CMK (cell line): ENCODE measurements around the gene TMBIM6.
"Not testable (repeated sequence)": the region's sequence is repeated elsewhere in the genome, so short reads cannot be mapped to it uniquely, and the experiment has no call there.

Source experiments
- DNase-seq: peaks from one replicate; pipeline ENCODE4 v3.0.0-alpha.2; 2010; ENCODE audit warnings: low read depth

TMBIM6 gene

GRCh38 chr12:49740930-49741881 is at the start of gene TMBIM6:
Gene TMBIM6 (plus strand): TSS chr12:49741557. CDS start chr12:49752494, 10,937 bp downstream.
- peak; percentile 100 for DNase-seq

- DNase-seq, result no peak
These were observed 48.5 kb upstream of the TMBIM6 start for GRCh38 chr12:49692851-49693250.

- DNase-seq, result no peak
These were observed 47.4 kb upstream of the TMBIM6 start for GRCh38 chr12:49693931-49694444.

- no peak for DNase-seq
These were observed 44.6 kb upstream of the TMBIM6 start for GRCh38 chr12:49696723-49697122.

- DNase-seq, result no peak
These were observed 43.5 kb upstream of the TMBIM6 start for GRCh38 chr12:49697808-49698207.

- DNase-seq, result peak; percentile 36
These were observed 42.5 kb upstream of the TMBIM6 start for GRCh38 chr12:49698619-49699545.

GRCh38 chr12:49702009-49702408 is 39.3 kb upstream of the TMBIM6 start:
- no peak for DNase-seq

- no peak for DNase-seq
These were observed 38.6 kb upstream of the TMBIM6 start for GRCh38 chr12:49702676-49703215.

- DNase-seq, result no peak
These were observed 37.7 kb upstream of the TMBIM6 start for GRCh38 chr12:49703647-49704137.

- DNase-seq, result no peak
These were observed 35.8 kb upstream of the TMBIM6 start for GRCh38 chr12:49705479-49706134.

GRCh38 chr12:49706351-49707127 is 34.8 kb upstream of the TMBIM6 start:
- no peak for DNase-seq

GRCh38 chr12:49707128-49707811 is 34.1 kb upstream of the TMBIM6 start, which contains the start of gene FMNL3:
Gene FMNL3 (minus strand): TSS chr12:49707405. CDS start chr12:49707180, 225 bp downstream.
- peak; percentile 92 for DNase-seq

- no peak for DNase-seq
These were observed 33.6 kb upstream of the TMBIM6 start for GRCh38 chr12:49707812-49708147.

- no peak for DNase-seq
These were observed 32.5 kb upstream of the TMBIM6 start for GRCh38 chr12:49708851-49709250.

- DNase-seq, result not testable (repeated sequence)
These were observed 27.4 kb upstream of the TMBIM6 start for GRCh38 chr12:49713952-49714351.

- DNase-seq, result no peak
These were observed 24.8 kb upstream of the TMBIM6 start for GRCh38 chr12:49716553-49716952.

- DNase-seq, result not testable (repeated sequence)
These were observed 23.6 kb upstream of the TMBIM6 start for GRCh38 chr12:49717800-49718199.

GRCh38 chr12:49720214-49720613 is 21.1 kb upstream of the TMBIM6 start:
- no peak for DNase-seq

GRCh38 chr12:49721355-49721754 is 20.0 kb upstream of the TMBIM6 start:
- DNase-seq, result not testable (repeated sequence)

- no peak for DNase-seq
These were observed 12.9 kb upstream of the TMBIM6 start for GRCh38 chr12:49728446-49728845.
